ENCODE data around the gene RICTOR. TPM values are rescaled to one million over a fixed set of nuclear protein-coding genes. Genes with fewer than 3 reads are reported as not detected.

The RICTOR gene
- total and polyA plus RNA-seq, 2 of the 4 experiments (the other 2 are of a cell fraction): 4.1 to 35.7 TPM

Small RNA genes lying within 50 kb of the gene (microRNA-seq; reads per million reads assigned to microRNA genes)
- gene AIG1P1 (ENCODE audit: insufficient read depth, insufficient read length): not detected

Small RNA genes lying within 50 kb of the gene (small RNA-seq; reads per million reads assigned to genes)
- 0 reads per million in 5 experiments for gene AIG1P1

Other genes with a start within 250 kb of the RICTOR start
- 38.9 and 41.6 TPM in 2 replicates for gene OSMR, start 228.4 kb downstream of the RICTOR start, total RNA-seq (2012; rRNA removed)
- 39.6 and 48.7 TPM in 2 replicates for gene OSMR, start 228.4 kb downstream of the RICTOR start, polyA plus RNA-seq (2012; rRNA removed)
- gene FYB1, start 145.2 kb upstream of the RICTOR start, total RNA-seq (2012; rRNA removed): not detected in 2 replicates
- not detected in 2 replicates for gene FYB1, start 145.2 kb upstream of the RICTOR start, polyA plus RNA-seq (2012; rRNA removed)